NCI-H1436 (cell line): ENCODE data around the gene ADPRHL1.

Source experiments
- DNase-seq: peaks from one replicate; lab custom pipeline; 2025; lab: John Stamatoyannopoulos, UW

Gene ADPRHL1

GRCh38 chr13:113417008-113417751 lies 36.1 kb downstream of the ADPRHL1 start:
- DNase-seq, result no peak

GRCh38 chr13:113415825-113416224 lies 37.5 kb downstream of the ADPRHL1 start:
- no peak for DNase-seq

GRCh38 chr13:113415032-113415431 lies 38.3 kb downstream of the ADPRHL1 start:
- no peak for DNase-seq

GRCh38 chr13:113414335-113414734 lies 39.0 kb downstream of the ADPRHL1 start:
- DNase-seq, result no peak

- no peak for DNase-seq
These were observed 39.4 kb downstream of the ADPRHL1 start for GRCh38 chr13:113413898-113414282.

GRCh38 chr13:113413178-113413897 lies 40.0 kb downstream of the ADPRHL1 start:
- no peak for DNase-seq

GRCh38 chr13:113412440-113412839 lies 40.8 kb downstream of the ADPRHL1 start:
- no peak for DNase-seq

GRCh38 chr13:113411216-113412023 lies 41.9 kb downstream of the ADPRHL1 start:
- no peak for DNase-seq

- no peak for DNase-seq
These were observed 42.7 kb downstream of the ADPRHL1 start for GRCh38 chr13:113410472-113411201.

GRCh38 chr13:113408562-113408961 lies 44.7 kb downstream of the ADPRHL1 start:
- no peak for DNase-seq

- no peak for DNase-seq
These were observed 45.5 kb downstream of the ADPRHL1 start for GRCh38 chr13:113407531-113408393.

- DNase-seq, result no peak
These were observed 46.2 kb downstream of the ADPRHL1 start for GRCh38 chr13:113407103-113407530.

GRCh38 chr13:113406321-113407102 lies 46.8 kb downstream of the ADPRHL1 start:
- no peak for DNase-seq

GRCh38 chr13:113405481-113406300 lies 47.6 kb downstream of the ADPRHL1 start:
- DNase-seq, result peak; percentile 80

- DNase-seq, result peak; percentile 22
These were observed 48.4 kb downstream of the ADPRHL1 start for GRCh38 chr13:113404723-113405471.

GRCh38 chr13:113404366-113404722 lies 48.9 kb downstream of the ADPRHL1 start:
- DNase-seq, result no peak

- no peak for DNase-seq
These were observed 49.8 kb downstream of the ADPRHL1 start for GRCh38 chr13:113403255-113404104.
